ENCODE results near the gene FGL2. TPM values are rescaled to one million over a fixed set of nuclear protein-coding genes. Genes with fewer than 3 reads are reported as not detected.

FGL2 gene
- total RNA-seq, 1 experiment from 2014 or later: not detected

GRCh38 chr7:77238703-77239136, 39.1 kb upstream of the FGL2 start:
- H2AK5ac ChIP-seq (ENCODE audit: insufficient read length, low read length): no peak overlapping the region
- no peak overlapping the region for H2BK5ac ChIP-seq (ENCODE audit: insufficient read length, low read length)
- H3K9me3 ChIP-seq (ENCODE audit: control insufficient read depth, low read depth, low read length): no peaks in the 10 kb centered on the region
- no peak overlapping the region for H3K56ac ChIP-seq (ENCODE audit: insufficient read length, low read depth, low read length)
- H3K14ac ChIP-seq (ENCODE audit: insufficient read depth, low read length): no peak overlapping the region
- peaks cover 0 to 1% (median 0%) of the 10 kb centered on the region in 3 experiments; a peak in 1 of 7 replicates for H3K36me3 Mint-ChIP-seq (ENCODE audit: insufficient read depth in 1 of 3, low read depth in 3 of 3)
- no peak overlapping the region for H3K4ac ChIP-seq (ENCODE audit: low read depth, low read length)
- H2BK12ac ChIP-seq (ENCODE audit: insufficient read length, low read depth, low read length): no peak overlapping the region
- no peaks in the 10 kb centered on the region; the same call in 1 of the 2 replicates for H3K27me3 ChIP-seq (ENCODE audit: insufficient read depth, low read length)
- H2BK120ac ChIP-seq (ENCODE audit: low read depth, low read length, poor library complexity, severe bottlenecking): no peak overlapping the region
- no peaks in the 10 kb centered on the region for H3K79me1 ChIP-seq (ENCODE audit: insufficient read depth, low read depth, low read length, poor library complexity, severe bottlenecking)
- H2AFZ ChIP-seq (ENCODE audit: low read length): no peak overlapping the region
- no peaks in the 10 kb centered on the region for H4K20me1 ChIP-seq (ENCODE audit: control insufficient read depth, insufficient read depth, insufficient read length)
- H3K4me2 ChIP-seq (ENCODE audit: insufficient read depth, insufficient read length, low read length): no peak overlapping the region
- DNase-seq: no peak
- no peak overlapping the region for H3T11ph ChIP-seq (ENCODE audit: low read length)
- peaks cover 18% of the 10 kb centered on the region in 2 experiments for H3K4me1 Mint-ChIP-seq
- no peaks in the 10 kb centered on the region for H3K23me2 ChIP-seq (ENCODE audit: insufficient read length, low read depth, low read length, poor library complexity, severe bottlenecking)
- no peak overlapping the region for H3K27ac Mint-ChIP-seq
- H3K18ac ChIP-seq (ENCODE audit: insufficient read length, low read depth, low read length): no peak overlapping the region
- no peak overlapping the region for H4K5ac ChIP-seq (ENCODE audit: insufficient read length, low read depth, low read length)
- H3K9ac ChIP-seq (ENCODE audit: extremely low read depth, insufficient read length, low read length): no peak overlapping the region
- H3K9me3 Mint-ChIP-seq: no peaks in the 10 kb centered on the region
- no peak overlapping the region for H4K91ac ChIP-seq (ENCODE audit: insufficient read length, low read depth, low read length)
- no peaks in the 10 kb centered on the region for H3K27me3 Mint-ChIP-seq (ENCODE audit: low read depth)
- no peak overlapping the region for H2BK15ac ChIP-seq (ENCODE audit: low read depth, low read length)
- WGBS (ENCODE audit: extremely low coverage, insufficient read length, low lambda C conversion rate): no CpG with 5 or more reads among the region's 2 CpGs
- no peak overlapping the region for H3K27ac ChIP-seq (ENCODE audit: insufficient read length, low read depth, low read length)
- no peak overlapping the region for H4K8ac ChIP-seq (replicated peaks; ENCODE audit: insufficient read length, low read depth, low read length)
- no peak overlapping the region for H3K23ac ChIP-seq (ENCODE audit: insufficient read length, low read depth, low read length)
- TF ChIP-seq CTCF (conservative IDR thresholded peaks at IDR 0.05): no peak
- no peaks in the 10 kb centered on the region for H3K79me2 ChIP-seq (ENCODE audit: insufficient read depth, low read length)
- no peak overlapping the region for H3K4me3 Mint-ChIP-seq
- no peak overlapping the region for H2BK20ac ChIP-seq (ENCODE audit: low read depth, low read length, poor library complexity, severe bottlenecking)
- H3K4me1 ChIP-seq (ENCODE audit: insufficient read depth, low read length): peaks cover 7% of the 10 kb centered on the region; the same call in 1 of the 2 replicates
